ENCODE results near the gene PRTG. TPM values are rescaled to one million over a fixed set of nuclear protein-coding genes. Genes with fewer than 3 reads are reported as not detected.

Gene PRTG
- total and polyA plus RNA-seq, 2 donors (not counting 3 experiments of a cell fraction or from before 2014, with no cell fraction given) = 3.4 to 12.4 TPM

- Histone ChIP-seq H4K20me1 (replicated peaks; ENCODE audit: control insufficient read depth, extremely low read depth, insufficient read depth, low read length) (no peaks in the 10 kb centered on the region), H2AFZ (ENCODE audit: low read depth, low read length) (no peak overlapping the region), H3K27me3 (ENCODE audit: control insufficient read depth in 2 of 2, insufficient read depth in 2 of 2, low read length in 2 of 2) (no peaks in the 10 kb centered on the region), H3K9ac (replicated peaks; ENCODE audit: extremely low read depth, insufficient read depth, low read length) (no peak overlapping the region), H3K4me1 (ENCODE audit: control insufficient read depth, extremely low read depth, insufficient read depth, low read length) (no peaks in the 10 kb centered on the region), H3K9me3 (replicated peaks; ENCODE audit: control insufficient read depth, insufficient read depth, low read length) (no peaks in the 10 kb centered on the region), H3K36me3 (ENCODE audit: control insufficient read depth in 2 of 2, extremely low read depth in 1 of 2, insufficient read depth in 2 of 2, low read length in 2 of 2) (no peaks in the 10 kb centered on the region), H3K4me3 (replicated peaks in 1 of 3; ENCODE audit: insufficient read depth in 1 of 3, low read depth in 1 of 3, low read length in 3 of 3) (no peak overlapping the region), H3K4me2 (ENCODE audit: insufficient read depth, low read length) (no peak overlapping the region), H3K27ac (ENCODE audit: insufficient read depth, low read depth, low read length) (no peak overlapping the region), H3K9me1 (replicated peaks; ENCODE audit: control insufficient read depth, extremely low read depth, insufficient read depth, low read length) (no peaks in the 10 kb centered on the region), H3K79me2 (ENCODE audit: control insufficient read depth, insufficient read depth, low read length) (no peaks in the 10 kb centered on the region)
- FAIRE-seq = no peak
- BruUV-seq (replicated peaks) = no TSS peak
- intact Hi-C loops (cut with micrococcal nuclease) (no loop called here), dilution Hi-C loops (cut with MboI; ENCODE audit: extremely low pct_ligation_motif_present, low sequenced_read_pairs) (no loop called here)
- ChIA-PET CTCF (no interaction called here), POLR2A (no interaction called here)
- no peak for DNase-seq (ENCODE audit: low read depth, low spot score)
- TF ChIP-seq FOS (IDR thresholded peaks at IDR 0.05; ENCODE audit: borderline replicate concordance, insufficient read depth, low read length) (no peak), EZH2 (IDR thresholded peaks at IDR 0.05; ENCODE audit: borderline replicate concordance, low read depth, low read length, severe bottlenecking) (no peak), CTCF (IDR thresholded peaks at IDR 0.05; ENCODE audit: extremely low read depth in 1 of 2, insufficient read depth in 1 of 2, low read depth in 1 of 2, low read length in 2 of 2) (no peak), GATA2 (IDR thresholded peaks at IDR 0.05; ENCODE audit: insufficient read depth, insufficient read length, low read depth, low read length) (no peak), POLR2A (IDR thresholded peaks at IDR 0.05; ENCODE audit: low read depth, low read length) (no peak), POLR2AphosphoS5 (IDR thresholded peaks at IDR 0.05; ENCODE audit: insufficient read depth, low read depth, low read length) (no peak), JUN (IDR thresholded peaks at IDR 0.05; ENCODE audit: borderline replicate concordance, insufficient read depth, insufficient read length, low read depth) (no peak), MYC (IDR thresholded peaks at IDR 0.05; ENCODE audit: low read depth, low read length) (no peak)
- TF ChIP-seq, protein P1, sequence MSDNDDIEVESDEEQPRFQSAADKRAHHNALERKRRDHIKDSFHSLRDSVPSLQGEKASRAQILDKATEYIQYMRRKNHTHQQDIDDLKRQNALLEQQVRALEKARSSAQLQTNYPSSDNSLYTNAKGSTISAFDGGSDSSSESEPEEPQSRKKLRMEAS (IDR thresholded peaks at IDR 0.05; ENCODE audit: insufficient read depth, insufficient read length) = no peak
Observed at GRCh38 chr15:55576943-55577342, 166.0 kb downstream of the PRTG start.

All from endothelial cell of umbilical vein (primary cell).